ENCODE data around the gene WBP2NL.

DNA sequence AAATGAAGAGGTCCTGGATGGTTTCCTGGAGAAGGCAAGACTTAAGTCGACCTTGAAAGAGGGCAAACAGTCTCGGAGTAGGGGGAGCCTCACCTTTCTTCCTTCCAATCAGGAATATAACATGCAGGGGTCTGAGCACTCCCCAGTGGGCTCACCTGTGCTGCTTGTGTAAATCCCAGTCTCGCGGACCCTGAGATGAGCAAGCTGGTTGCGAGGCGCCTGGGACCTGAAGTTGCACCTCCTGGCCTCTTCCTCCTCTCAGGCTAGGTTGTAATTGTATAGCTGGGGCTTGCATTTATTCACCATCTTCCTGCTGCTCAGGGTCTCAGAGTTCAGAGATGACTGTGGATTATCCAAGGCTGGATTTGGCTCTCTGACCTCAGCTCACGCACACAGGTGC is 7.5 kb upstream of the WBP2NL start:
- TF ChIP-seq, protein P1, sequence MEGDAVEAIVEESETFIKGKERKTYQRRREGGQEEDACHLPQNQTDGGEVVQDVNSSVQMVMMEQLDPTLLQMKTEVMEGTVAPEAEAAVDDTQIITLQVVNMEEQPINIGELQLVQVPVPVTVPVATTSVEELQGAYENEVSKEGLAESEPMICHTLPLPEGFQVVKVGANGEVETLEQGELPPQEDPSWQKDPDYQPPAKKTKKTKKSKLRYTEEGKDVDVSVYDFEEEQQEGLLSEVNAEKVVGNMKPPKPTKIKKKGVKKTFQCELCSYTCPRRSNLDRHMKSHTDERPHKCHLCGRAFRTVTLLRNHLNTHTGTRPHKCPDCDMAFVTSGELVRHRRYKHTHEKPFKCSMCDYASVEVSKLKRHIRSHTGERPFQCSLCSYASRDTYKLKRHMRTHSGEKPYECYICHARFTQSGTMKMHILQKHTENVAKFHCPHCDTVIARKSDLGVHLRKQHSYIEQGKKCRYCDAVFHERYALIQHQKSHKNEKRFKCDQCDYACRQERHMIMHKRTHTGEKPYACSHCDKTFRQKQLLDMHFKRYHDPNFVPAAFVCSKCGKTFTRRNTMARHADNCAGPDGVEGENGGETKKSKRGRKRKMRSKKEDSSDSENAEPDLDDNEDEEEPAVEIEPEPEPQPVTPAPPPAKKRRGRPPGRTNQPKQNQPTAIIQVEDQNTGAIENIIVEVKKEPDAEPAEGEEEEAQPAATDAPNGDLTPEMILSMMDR (IDR thresholded peaks at IDR 0.05; ENCODE audit: low read length) = no peak
- no peak for TF ChIP-seq EZH2 (optimal IDR thresholded peaks at IDR 0.05; ENCODE audit: low read depth, low read length)
